IPS DF 6.9 (cell line): ENCODE results near the gene BOLA1.
"Not testable (repeated sequence)": the region's sequence is repeated elsewhere in the genome, so short reads cannot be mapped to it uniquely, and the experiment has no call there.

Experiments used
- DNase-seq: peaks from one replicate; pipeline ENCODE4 v3.0.0-alpha.2; 2013; ENCODE audit warnings: low read depth, low spot score
- H3K27ac ChIP-seq: one replicate; pipeline ENCODE4 v1.5.1; 2013; ENCODE audit warnings: low read length, control low read depth
- H3K27me3 ChIP-seq: 2 replicates; pipeline ENCODE4 v1.6.1; 2013; ENCODE audit warnings: mild to moderate bottlenecking, low read length; ENCODE audit not compliant: control insufficient read depth, insufficient read depth
- H3K36me3 ChIP-seq: 2 replicates; pipeline ENCODE4 v1.6.1; 2013; ENCODE audit warnings: low read length; ENCODE audit not compliant: control insufficient read depth, insufficient read depth
- H3K4me1 ChIP-seq: 2 replicates; pipeline ENCODE4 v1.6.1; 2013; ENCODE audit warnings: low read length; ENCODE audit not compliant: control insufficient read depth, insufficient read depth
- H3K4me3 ChIP-seq: 2 replicates; pipeline ENCODE4 v1.5.1; 2013; ENCODE audit warnings: mild to moderate bottlenecking, low read length
- H3K9me3 ChIP-seq: 2 replicates; pipeline ENCODE4 v1.6.1; 2013; ENCODE audit warnings: low read length, inconsistent platforms; ENCODE audit not compliant: control insufficient read depth, insufficient read depth
- WGBS: extraction: QIAGEN DNeasy Blood & Tissue Kit; methylation state at CpG from one replicate; pipeline ENCODE4 v1.1.7; 2013; ENCODE audit warnings: mixed read lengths, missing lambda C conversion rate; ENCODE audit not compliant: insufficient read length, insufficient coverage; 5-methylcytosine and 5-hydroxymethylcytosine counted together

BOLA1 gene

GRCh38 chr1:149899460-149900284, at the start of gene BOLA1:
BOLA1 (plus strand) TSS chr1:149899568; CDS start chr1:149900060, 492 bp downstream.
- peak within 1 kb of the TSS; percentile 16; the same call in 1 of the 2 replicates for H3K4me3 ChIP-seq
- DNase-seq, result no peak
- no peak within 1 kb of the TSS for H3K27ac ChIP-seq
- H3K9me3 ChIP-seq, result no peaks in the 10 kb centered on the region
- no peaks in the 10 kb centered on the region; the same call in 1 of the 2 replicates for H3K4me1 ChIP-seq
- H3K27me3 ChIP-seq, result no peaks in the 10 kb centered on the region
- no peaks in the 10 kb centered on the region for H3K36me3 ChIP-seq
- no CpG with 5 or more reads among the region's 65 CpGs for WGBS

GRCh38 chr1:149849947-149850360, 49.4 kb upstream of the BOLA1 start:
- no peaks in the 10 kb centered on the region for H3K9me3 ChIP-seq
- peaks cover 5% of the 10 kb centered on the region for H3K4me1 ChIP-seq
- H3K4me3 ChIP-seq, result peak overlapping the region; percentile 57; the same call in 1 of the 2 replicates
- no peaks in the 10 kb centered on the region for H3K36me3 ChIP-seq
- DNase-seq, result no peak
- H3K27ac ChIP-seq, result no peak overlapping the region
- no CpG with 5 or more reads among the region's 9 CpGs for WGBS
- H3K27me3 ChIP-seq, result no peaks in the 10 kb centered on the region

GRCh38 chr1:149850732-149851345, 48.5 kb upstream of the BOLA1 start:
- H3K4me3 ChIP-seq, H3K9me3 ChIP-seq, H3K4me1 ChIP-seq, H3K36me3 ChIP-seq, DNase-seq, H3K27ac ChIP-seq, H3K27me3 ChIP-seq: not testable (repeated sequence)
- WGBS, result no CpG with 5 or more reads among the region's 62 CpGs

- H3K36me3 ChIP-seq, H3K27me3 ChIP-seq, H3K4me1 ChIP-seq, H3K9me3 ChIP-seq, DNase-seq, H3K4me3 ChIP-seq, H3K27ac ChIP-seq: not testable (repeated sequence)
- WGBS, result no CpG with 5 or more reads among the region's 53 CpGs
These were observed 47.7 kb upstream of the BOLA1 start for GRCh38 chr1:149851585-149852213.

GRCh38 chr1:149852263-149852662, 47.1 kb upstream of the BOLA1 start:
- H3K9me3 ChIP-seq, H3K27ac ChIP-seq: not testable (repeated sequence)

GRCh38 chr1:149860271-149860670, 39.1 kb upstream of the BOLA1 start:
- not testable (repeated sequence) for H3K36me3 ChIP-seq, H3K27ac ChIP-seq, H3K4me3 ChIP-seq, H3K9me3 ChIP-seq, DNase-seq, H3K27me3 ChIP-seq, H3K4me1 ChIP-seq
- WGBS, result no CpG with 5 or more reads among the region's 15 CpGs

More at GRCh38 chr1:149852263-149852662, 47.1 kb upstream of the BOLA1 start:
- H3K36me3 ChIP-seq, H3K4me3 ChIP-seq, DNase-seq, H3K27me3 ChIP-seq, H3K4me1 ChIP-seq: not testable (repeated sequence)
- no CpG with 5 or more reads among the region's 26 CpGs for WGBS

- H3K36me3 ChIP-seq, H3K27ac ChIP-seq, H3K27me3 ChIP-seq, H3K4me1 ChIP-seq, H3K4me3 ChIP-seq, H3K9me3 ChIP-seq, DNase-seq: not testable (repeated sequence)
- no CpG with 5 or more reads among the region's 55 CpGs for whole genome bisulfite sequencing
These were observed 38.5 kb upstream of the BOLA1 start for GRCh38 chr1:149860684-149861496.

GRCh38 chr1:149861497-149862054, 37.8 kb upstream of the BOLA1 start:
- H3K4me3 ChIP-seq, H3K27me3 ChIP-seq, H3K27ac ChIP-seq, H3K9me3 ChIP-seq, H3K36me3 ChIP-seq, H3K4me1 ChIP-seq, DNase-seq: not testable (repeated sequence)
- WGBS, result no CpG with 5 or more reads among the region's 32 CpGs

- DNase-seq, H3K4me3 ChIP-seq, H3K27ac ChIP-seq, H3K27me3 ChIP-seq, H3K4me1 ChIP-seq, H3K36me3 ChIP-seq, H3K9me3 ChIP-seq: not testable (repeated sequence)
- WGBS, result no CpG with 5 or more reads among the region's 2 CpGs
These were observed 32.5 kb upstream of the BOLA1 start for GRCh38 chr1:149866887-149867286.

GRCh38 chr1:149873060-149873459, 26.3 kb upstream of the BOLA1 start:
- H3K27me3 ChIP-seq, H3K27ac ChIP-seq, DNase-seq, H3K4me1 ChIP-seq, H3K4me3 ChIP-seq, H3K9me3 ChIP-seq, H3K36me3 ChIP-seq: not testable (repeated sequence)
- no CpG with 5 or more reads among the region's 4 CpGs for WGBS
